GM18498 (cell line): Measurements from ENCODE around the gene MYO16.
"Not testable (repeated sequence)": the region's sequence is repeated elsewhere in the genome, so short reads cannot be mapped to it uniquely, and the experiment has no call there.

ENCODE experiments used
- ATAC-seq: cut with Tn5 transposase; IDR thresholded peaks from one replicate; pipeline ENCODE4 v1.9.1; 2021; ENCODE audit warnings: mild to moderate bottlenecking, moderate library complexity; ENCODE audit not compliant: unreplicated experiment

MYO16 gene

DNA sequence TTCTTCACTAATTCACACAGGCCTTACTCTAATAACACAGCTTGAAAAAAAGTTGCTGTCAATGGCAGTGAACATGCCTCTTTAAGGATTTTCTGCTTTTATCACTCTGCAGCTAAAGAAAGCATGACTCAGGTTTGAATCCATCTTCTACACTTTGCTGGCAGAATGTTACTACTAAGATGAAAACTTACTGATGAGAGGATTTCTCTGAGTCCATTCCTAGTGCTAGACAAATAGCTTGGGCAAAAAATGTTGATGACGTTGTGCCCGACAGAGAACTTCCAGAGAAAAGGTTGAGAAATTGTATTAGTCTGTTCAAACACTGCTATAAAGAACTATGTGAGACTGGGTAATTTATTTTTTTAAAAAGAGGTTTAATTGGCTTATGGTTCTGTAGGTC lies 585.0 kb downstream of the MYO16 start:
- no peak for ATAC-seq

DNA sequence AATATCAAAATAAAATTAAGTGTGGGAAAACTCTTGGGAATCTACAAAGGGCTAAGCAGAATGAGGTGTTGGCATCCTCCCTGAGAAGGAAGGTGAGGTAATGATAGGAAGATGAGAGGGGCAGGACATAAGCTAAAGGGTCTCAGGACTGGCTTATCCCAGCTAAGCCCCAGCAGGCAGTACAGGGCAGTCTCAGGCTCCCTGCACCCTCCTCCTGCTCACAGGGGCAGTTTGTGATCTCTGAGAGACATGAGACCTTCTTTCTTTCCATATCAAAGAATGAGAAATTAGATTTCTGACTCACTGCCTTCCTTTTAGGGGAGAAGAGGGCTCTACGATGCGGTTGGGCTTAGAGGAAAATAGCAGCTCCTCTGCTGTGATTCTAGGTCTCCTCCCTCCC lies 586.0 kb downstream of the MYO16 start:
- no peak for ATAC-seq

DNA sequence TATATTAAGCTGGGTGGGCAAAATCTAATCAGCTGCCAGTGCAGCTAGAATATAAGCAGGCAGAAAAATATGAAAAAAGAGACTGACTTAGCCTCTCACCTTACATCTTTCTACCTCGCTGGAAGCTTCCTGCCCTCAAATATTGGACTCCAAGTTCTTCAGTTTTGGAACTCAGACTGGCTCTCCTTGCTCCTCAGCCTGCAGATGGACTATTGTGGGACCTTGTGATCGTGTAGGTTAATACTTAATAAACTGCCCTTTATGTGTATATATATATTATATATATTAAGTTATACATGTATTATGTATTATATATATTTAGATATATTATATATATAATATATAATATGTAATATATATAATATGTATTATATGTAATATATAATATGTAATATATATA lies 588.1 kb downstream of the MYO16 start:
- ATAC-seq: not testable (repeated sequence)

DNA sequence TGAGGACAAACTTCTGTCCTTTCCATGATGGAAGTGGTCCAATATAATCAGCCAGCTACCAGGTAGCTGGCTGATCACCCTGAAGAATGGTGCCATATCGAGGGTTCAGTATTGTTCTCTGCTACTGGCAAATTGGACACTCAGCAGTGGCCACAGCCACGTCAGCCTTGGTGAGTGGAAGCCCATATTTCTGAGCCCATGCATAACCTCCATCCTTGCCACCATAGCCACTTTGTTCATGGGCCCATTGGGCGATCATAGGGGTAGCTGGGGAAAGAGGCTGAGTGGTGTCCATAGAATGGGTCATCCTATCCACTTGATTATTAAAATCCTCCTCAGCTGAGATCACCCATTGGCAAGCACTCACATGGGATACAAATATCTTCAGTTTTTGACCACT lies 591.2 kb downstream of the MYO16 start:
- ATAC-seq: no peak

DNA sequence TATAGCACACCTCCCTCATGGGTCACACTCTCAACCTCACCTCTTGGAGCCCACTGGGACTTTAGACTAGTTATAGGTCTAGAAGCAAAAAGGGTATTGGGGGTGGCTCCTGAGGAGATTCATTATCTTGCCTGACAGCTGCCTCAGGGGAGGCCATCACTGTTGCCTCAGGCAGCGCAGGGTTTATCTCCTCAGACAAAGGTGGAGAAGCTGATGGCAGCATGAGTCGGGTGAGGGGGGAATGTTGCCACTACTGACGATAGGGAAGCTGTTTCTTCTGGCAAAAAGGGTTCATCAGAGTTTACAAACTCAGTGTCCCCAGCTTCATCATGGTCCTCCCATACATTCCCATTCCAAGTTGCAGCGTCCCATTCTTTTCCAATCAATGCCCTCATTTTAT lies 594.6 kb downstream of the MYO16 start:
- no peak for ATAC-seq

DNA sequence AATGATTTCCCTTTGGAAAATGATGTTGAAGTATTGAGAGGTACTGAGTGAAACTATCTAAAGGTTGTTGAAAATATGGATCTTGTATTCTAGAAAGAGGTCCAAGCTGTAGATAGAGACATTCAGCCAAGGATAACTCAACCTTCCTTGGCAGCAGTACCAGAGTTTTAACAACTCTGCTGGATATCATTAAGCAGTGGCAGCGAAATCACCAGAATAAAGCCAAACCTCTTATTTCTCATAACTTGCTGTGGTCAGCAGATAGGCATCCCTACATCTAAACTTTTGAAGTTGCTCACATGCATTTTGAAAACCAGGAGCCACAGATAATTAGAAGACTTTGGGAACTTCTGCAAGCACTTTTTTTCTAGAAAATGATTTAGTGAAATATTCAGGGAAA lies 597.2 kb downstream of the MYO16 start:
- no peak for ATAC-seq

DNA sequence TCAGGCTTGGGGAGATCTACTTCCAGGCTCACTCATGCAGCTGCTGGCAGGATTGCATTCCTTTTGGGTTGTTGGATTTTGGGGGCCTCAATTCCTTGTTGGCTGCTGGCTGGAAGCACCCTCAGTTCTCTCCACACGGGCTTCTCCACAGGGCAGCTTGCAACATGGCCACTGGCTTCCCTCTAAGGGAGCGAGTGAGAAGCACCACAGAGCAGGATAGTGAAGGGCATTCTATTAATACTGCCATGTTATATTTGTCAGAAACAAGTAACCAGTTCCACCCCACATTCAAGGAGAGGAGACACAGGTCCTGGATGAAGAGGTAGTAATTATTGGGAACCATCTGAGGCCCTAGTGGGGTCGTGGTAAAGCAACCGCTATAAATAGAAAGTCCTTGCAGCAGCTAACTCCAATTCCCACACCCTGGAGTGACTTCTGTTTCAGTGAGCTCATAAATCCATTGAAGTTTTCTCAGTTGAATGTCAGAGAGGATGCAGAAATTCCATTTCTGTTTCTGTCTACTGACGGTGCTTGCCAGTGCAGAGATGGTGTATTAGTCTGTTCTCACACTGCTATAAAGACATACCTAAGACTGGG lies 598.0 kb downstream of the MYO16 start:
- ATAC-seq: no peak

DNA sequence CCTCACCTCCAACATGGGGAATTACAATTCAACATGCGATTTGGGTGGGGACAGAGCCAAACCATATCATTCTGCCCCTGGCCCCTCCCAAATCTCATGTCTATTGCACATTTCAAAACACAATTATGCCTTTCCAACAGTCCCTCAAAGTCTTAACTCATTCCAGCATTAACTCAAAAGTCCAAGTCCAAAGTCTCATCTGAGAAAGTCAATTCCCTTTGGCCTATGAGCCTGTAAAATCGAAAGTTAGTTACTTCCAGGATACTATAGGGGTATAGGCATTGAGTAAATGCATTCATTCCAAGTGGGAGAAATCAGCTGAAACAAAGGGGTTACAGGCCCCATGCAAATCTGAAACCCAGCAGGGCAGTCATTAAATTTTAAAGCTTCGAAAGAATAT lies 598.8 kb downstream of the MYO16 start:
- no peak for ATAC-seq

DNA sequence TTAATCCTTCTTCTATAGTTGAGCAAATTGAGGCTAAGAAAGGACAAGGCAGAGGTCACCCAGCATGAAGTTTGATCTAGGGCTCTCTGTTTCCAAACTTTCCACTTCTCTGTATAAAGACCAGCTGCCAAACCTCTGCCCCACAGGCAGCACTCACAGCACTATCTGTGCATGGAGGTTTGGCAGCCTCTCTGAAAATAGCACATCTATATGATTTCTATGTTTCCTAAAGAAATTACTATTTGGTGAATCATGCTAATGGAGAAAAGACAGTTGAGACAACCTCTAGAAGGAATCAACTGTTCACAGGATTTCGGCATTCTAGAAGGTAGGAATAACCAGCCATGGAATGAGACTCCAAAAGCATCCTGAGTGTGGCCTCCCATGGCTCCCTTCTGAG lies 602.5 kb downstream of the MYO16 start:
- ATAC-seq: no peak

DNA sequence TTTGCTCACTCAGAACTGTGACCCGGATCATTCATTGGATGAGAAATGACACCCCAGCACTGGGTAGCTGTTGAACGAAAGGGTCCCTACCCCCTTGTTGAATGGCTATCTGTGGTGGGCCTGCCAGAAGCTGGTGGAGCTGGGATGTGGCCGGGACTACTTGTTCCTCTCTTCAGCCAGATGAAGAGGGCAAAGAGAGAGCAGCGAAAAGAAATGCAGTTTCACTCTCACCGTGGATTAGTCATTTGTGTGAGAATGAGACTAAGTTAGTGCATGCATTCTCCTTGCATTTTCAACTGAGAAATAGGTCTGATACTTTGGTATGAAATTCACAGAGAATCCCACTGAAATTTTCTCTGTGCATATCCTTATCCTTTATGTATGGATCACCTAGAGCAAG lies 603.9 kb downstream of the MYO16 start:
- peak; percentile 93 for ATAC-seq

DNA sequence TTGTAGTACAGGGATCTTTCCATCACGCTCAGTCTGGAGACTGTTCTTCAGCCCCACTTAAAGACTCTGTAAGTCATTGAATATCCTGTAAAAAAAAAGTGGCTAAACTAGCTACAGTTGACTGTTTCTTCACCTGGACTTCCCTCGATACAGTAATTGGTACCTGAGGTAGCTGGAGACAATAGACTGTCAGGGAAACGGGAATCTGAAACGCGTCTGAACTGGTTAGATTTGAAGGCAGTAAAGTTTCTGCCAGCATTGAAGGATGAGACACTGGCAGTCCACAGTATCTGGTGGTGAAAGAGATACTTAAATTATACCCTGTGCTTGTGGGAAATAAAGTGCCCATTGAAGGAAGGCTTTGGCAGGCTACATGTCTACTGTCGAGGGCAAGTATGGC lies 606.5 kb downstream of the MYO16 start:
- no peak for ATAC-seq

DNA sequence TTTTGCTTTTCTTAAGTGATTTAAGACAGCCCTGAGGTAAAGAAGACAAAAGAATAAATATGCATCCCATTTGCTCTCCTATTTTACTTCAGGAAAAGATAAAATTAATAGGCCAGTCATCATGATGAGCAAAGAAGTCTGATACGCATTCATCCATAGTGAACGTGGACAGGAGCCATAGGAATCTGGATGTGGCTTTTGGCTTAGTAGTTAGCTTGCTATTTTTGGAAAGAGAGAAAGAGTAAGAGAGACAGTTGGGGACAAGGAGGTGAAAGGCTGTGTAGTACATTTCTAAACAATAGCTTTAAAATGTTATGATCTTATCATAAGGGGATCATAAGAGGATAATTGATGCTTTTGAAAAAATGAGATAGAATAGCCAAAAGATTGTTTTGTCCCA lies 611.7 kb downstream of the MYO16 start:
- no peak for ATAC-seq

DNA sequence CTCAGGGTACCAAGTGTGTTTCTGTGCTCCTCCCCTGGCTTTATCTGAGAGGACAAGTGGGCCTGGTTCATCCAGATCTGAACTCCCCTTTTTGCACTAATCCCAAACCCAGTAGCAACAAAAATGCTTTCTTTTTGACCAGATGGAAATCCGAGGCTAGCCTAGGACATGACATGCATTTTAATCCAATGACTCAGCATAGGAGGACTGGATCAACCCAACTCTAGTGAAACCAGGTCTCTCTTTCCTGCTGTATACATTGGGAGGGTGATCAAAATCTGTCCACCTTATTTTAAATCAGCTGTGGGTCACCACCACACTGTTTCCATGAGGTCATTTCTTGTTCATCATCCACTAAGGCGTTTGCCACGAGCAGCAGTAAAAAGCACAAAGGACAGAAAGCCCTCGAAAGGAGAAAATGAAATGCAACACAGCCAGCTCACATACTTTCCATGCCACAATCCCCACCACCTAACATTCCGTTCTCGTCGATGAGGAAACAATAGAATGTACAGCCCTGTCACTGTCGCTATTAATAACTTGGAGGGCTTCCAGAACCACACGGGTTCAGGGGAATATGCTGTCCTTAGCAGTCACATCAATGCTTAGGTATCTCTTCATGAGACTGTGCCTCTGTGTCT lies 614.0 kb downstream of the MYO16 start:
- ATAC-seq: no peak

DNA sequence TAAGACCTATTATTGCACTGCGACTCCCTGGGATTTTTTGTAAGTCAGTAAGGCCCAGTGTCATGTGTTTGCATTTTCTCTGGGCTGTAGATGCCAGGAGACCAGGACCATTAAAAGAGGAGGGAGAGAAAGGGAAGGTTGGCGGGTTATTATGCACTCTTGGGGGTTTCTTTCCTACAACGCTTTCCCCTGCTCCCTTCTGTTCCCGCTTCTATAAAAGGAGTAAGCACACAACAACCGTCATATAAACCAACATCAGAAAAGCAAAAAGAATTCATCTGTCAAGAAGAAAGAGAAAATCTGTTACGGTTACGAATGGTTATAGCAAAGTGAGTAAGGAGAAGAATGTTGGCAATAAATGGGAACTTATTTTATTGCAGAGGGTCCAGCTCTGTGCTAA lies 615.2 kb downstream of the MYO16 start:
- ATAC-seq: no peak

DNA sequence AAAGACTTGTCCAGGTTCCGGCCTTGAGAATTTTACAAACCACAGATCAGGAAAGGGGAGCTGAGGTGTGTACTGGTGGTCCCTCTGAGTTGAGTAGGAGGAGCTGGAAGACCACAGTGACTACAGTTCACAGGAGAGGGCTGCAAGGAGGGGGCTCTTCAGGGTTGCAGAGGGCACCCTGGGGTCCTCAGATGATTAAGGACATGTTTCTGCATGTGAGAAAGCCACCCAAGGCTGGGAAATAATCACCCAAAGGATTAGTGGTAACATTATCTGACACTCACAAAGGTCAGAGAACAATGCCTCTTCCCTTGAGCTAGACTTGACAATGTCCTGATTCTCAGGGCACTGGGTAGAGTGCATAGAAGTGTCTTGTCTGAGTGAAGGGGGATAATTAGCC lies 616.6 kb downstream of the MYO16 start:
- no peak for ATAC-seq

DNA sequence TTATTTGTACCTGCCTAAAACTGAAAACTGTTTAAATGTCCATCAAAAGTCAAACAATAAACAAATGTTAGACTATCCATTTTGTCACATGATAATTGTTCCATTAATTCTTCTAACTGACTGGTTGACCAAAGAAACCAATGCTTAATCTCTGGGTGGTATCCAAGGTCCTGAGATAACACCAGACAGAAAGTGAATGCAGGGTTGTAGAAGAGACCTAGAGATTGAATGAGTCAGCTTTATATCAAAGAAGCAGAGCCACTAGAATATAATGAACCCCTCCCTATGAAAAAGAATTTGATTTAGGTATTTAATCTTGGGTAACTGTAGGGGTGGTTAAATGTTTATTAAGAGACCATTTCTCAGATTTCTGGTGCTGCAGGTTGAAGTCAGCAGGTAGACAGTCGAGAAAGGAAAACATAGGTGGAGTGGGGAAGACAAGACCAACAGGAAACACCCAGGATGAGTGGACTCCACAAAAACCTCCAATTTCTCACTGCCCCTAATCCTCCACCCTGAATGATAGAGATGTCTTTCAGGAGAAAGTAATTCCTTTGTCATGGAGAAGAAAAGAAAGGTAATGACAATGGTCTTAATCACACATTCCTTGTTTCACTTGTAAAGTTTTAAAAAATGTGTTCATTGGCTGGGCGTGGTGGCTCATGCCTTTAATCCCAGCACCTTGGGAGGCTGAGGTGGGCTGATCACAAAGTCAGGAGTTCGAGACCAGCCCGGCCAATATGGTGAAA lies 620.5 kb downstream of the MYO16 start:
- no peak for ATAC-seq

DNA sequence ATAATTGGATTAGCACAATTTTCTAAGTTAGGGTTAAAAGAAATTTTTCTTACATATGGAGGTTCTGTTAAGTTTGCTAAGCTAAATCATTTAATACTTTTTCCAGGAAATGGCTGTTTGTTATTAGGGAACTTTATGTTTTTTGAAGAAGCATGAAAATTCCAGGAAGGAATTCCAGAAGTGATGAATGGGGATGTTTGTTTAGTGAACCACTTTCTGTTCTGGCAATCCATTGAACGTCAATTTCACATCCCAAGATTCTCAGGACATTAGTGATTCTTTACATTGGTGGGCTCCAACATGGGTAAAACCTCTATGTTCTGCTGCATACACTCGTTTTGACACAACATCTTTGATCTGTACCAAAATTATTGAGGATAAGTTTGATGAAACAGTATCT lies 622.5 kb downstream of the MYO16 start:
- no peak for ATAC-seq

DNA sequence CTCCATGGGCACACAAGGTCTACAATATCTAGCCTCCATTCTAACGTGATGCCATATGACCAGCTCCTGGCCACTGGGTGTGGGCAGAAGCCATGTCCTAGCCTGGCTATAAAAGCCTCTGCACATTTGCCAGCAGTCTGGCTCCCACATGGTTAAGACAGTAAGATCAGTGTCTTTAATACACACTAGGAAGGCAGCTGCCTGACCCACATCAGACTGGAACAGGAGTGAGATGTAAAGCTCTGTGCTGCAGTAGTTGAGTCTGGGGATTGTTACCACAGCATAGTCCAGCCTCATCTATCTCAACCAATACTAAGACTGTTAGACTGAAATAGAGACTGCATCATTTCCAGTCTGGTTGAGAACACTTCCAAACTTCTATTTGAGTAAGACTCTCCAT lies 623.9 kb downstream of the MYO16 start:
- ATAC-seq: no peak

DNA sequence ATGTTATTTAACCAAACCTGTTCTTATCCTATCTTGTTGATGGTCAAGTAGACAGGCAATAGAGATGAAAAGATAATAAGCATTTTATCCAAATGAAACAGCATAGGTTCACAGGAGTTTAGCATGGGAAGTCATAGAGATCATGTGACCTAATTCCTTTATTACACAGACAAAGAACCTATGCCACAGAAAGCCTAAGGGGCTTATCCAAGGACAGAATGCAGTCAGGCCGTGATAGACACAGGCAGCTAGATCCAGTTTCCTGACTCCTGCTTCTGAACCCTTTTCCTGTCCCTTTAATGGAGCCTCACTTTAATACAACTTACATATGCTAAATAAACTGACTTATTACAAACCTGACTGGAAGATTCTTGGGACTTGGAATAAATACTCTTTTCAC lies 624.9 kb downstream of the MYO16 start:
- ATAC-seq: no peak

DNA sequence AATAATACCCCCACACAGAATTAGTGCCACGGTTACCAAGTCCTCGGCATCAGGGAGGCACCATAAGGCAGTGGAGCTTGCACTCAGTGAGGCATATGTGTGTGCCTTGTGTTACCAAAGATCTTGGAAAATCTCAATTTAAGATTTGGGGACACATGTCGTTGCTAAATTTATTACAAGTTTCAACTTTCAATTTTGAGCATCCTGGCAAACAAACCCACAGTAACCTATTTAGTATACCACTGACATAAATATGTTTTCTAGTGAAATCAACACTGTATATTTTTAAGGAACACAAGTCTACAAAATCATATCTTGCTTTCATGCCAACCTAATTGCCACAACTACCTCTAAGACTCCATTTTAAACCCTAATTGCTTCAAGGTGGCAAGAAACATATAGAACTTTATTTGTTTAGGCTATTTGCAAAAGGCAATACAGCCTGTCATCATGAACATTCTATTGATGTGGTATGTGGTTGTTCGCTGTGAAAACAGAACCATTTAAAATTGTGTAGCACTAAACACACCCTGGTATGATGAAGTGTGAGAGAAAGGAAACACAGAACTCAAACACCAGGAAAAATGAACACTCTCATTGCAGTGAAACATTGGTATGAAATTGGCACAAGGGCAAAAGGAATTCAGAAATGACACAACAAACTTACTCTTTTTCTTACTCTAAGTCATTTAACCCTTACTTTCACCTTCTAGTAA lies 625.9 kb downstream of the MYO16 start:
- no peak for ATAC-seq

DNA sequence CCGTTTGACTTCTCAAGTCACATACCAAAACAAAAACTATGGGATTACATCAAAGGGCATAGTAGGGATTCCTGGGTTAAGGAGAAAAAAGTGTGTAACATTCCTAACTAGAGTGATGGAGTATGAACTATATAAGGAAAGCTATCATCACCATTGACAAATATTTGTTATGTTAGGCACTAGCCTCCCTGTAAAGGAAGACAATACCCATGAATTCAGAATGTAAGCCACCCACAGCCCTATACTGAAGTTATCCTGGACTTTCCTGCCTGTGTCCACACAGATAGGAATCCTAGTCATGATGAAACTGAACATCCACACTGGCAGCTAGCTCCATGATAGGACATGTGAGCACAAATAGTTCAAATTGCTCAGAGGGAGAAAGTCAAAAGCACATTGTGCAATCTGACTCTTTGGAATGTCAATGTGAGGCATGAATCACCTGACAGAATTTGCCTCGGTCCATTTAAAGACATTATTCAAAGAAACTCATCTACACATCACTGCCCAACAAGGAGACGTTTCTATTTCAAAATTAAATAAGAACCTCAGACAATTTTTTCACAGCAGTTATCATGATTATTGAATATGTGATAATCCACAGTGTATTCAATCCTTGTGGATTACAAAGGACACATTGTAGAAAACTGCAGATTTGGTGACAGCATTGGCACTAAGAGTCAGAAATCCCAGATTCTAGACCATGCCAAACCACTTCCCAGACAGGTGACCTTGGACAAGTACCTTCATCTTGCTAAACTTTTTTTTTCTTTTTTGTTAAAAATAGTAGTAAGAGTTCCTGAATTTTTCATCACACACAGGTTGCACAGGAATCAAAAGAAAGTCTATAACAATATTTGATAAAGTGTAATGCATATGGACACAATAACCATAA lies 627.7 kb downstream of the MYO16 start:
- no peak for ATAC-seq
